Renal cortex interstitium (tissue), 11 donors: ENCODE measurements around the gene ZDHHC14. TPM values are rescaled to one million over a fixed set of nuclear protein-coding genes. Genes with fewer than 3 reads are reported as not detected.

Experiments used
- DNase-seq, 11 donors: peaks; one replicate each; pipeline ENCODE4 v3.0.0-alpha.2; 2013; ENCODE audit warnings: low read depth in 9 of 11, low spot score in 4 of 11; ENCODE audit errors: extremely low read depth in 1 of 11
- polyA plus RNA-seq, 3 donors: library from polyadenylated mRNA; unstranded; fragments of 120-200 nt; gene quantifications; one replicate each; pipeline ENCODE4 v1.2.1, GENCODE V29; 2013; ENCODE audit not compliant: insufficient read length in 3 of 3

ZDHHC14 gene
- polyA plus RNA-seq, 3 donors = 14.8 to 22.4 (median 17.9) TPM

GRCh38 chr6:157607317-157608109 is 226.5 kb downstream of the ZDHHC14 start:
- DNase-seq = no peak

GRCh38 chr6:157608221-157609075 is 227.5 kb downstream of the ZDHHC14 start:
- no peak for DNase-seq

- no peak for DNase-seq
Measured at GRCh38 chr6:157609117-157609516, 228.1 kb downstream of the ZDHHC14 start.

GRCh38 chr6:157609556-157609955 is 228.6 kb downstream of the ZDHHC14 start:
- no peak for DNase-seq

- DNase-seq = no peak
Measured at GRCh38 chr6:157610451-157610999, 229.5 kb downstream of the ZDHHC14 start.

GRCh38 chr6:157611406-157611805 is 230.4 kb downstream of the ZDHHC14 start:
- no peak for DNase-seq

GRCh38 chr6:157613011-157613522 is 232.1 kb downstream of the ZDHHC14 start:
- DNase-seq = no peak

- DNase-seq = no peak
Measured at GRCh38 chr6:157614026-157614568, 233.1 kb downstream of the ZDHHC14 start.

GRCh38 chr6:157615420-157615769 is 234.4 kb downstream of the ZDHHC14 start:
- no peak for DNase-seq

GRCh38 chr6:157615951-157616350 is 235.0 kb downstream of the ZDHHC14 start:
- DNase-seq = no peak

GRCh38 chr6:157620944-157621343 is 240.0 kb downstream of the ZDHHC14 start:
- no peak for DNase-seq

GRCh38 chr6:157621406-157621805 is 240.4 kb downstream of the ZDHHC14 start:
- DNase-seq = no peak

GRCh38 chr6:157622427-157622826 is 241.4 kb downstream of the ZDHHC14 start:
- no peak for DNase-seq

- no peak for DNase-seq
Measured at GRCh38 chr6:157625111-157625510, 244.1 kb downstream of the ZDHHC14 start.

- DNase-seq = no peak
Measured at GRCh38 chr6:157625764-157626163, 244.8 kb downstream of the ZDHHC14 start.

- no peak for DNase-seq
Measured at GRCh38 chr6:157627195-157627966, 246.4 kb downstream of the ZDHHC14 start.

GRCh38 chr6:157628463-157628862 is 247.5 kb downstream of the ZDHHC14 start:
- no peak for DNase-seq

GRCh38 chr6:157629220-157629619 is 248.2 kb downstream of the ZDHHC14 start:
- DNase-seq = no peak
